SK-N-SH (cell line): ENCODE results near the gene SPRR1A.

Experiments
- CTCF ChIP-seq: fragments of 200-600 bp; sonication (generic); IDR thresholded peaks from 2 replicates; pipeline ENCODE4 v1.6.1; 2017; ENCODE audit warnings: antibody characterized with exemption, mild to moderate bottlenecking, moderate library complexity
- MAX ChIP-seq: IDR thresholded peaks from 2 replicates; pipeline ENCODE4 v1.4.0; 2012; ENCODE audit warnings: low read depth
- POLR2AphosphoS5 ChIP-seq: IDR thresholded peaks from 2 replicates; pipeline ENCODE4 v1.6.1; 2012; ENCODE audit warnings: low read depth, low read length
- RFX5 ChIP-seq: IDR thresholded peaks from 2 replicates; pipeline ENCODE4 v1.6.1; 2012; ENCODE audit warnings: mild to moderate bottlenecking, improper control_type of control experiment, low read length
- SMC3 ChIP-seq: IDR thresholded peaks from 2 replicates; pipeline ENCODE4 v1.6.1; 2012; ENCODE audit warnings: low read depth, low read length, improper control_type of control experiment
- YY1 ChIP-seq: IDR thresholded peaks from 2 replicates; pipeline ENCODE4 v1.4.0; 2012; ENCODE audit warnings: low read depth, mild to moderate bottlenecking

- TF ChIP-seq CTCF (no peak), MAX (no peak), YY1 (no peak), RFX5 (no peak), SMC3 (no peak), POLR2AphosphoS5 (no peak)
These were observed 40.5 kb downstream of the SPRR1A start for GRCh38 chr1:153024413-153024812.
